GM23248 (cell line): ENCODE data around the gene WDR27. TPM values are rescaled to one million over a fixed set of nuclear protein-coding genes. Genes with fewer than 3 reads are reported as not detected.

Source experiments
- DNase-seq: peaks from one replicate; pipeline ENCODE4 v3.0.0-alpha.2; 2015
- H2AFZ ChIP-seq: fragments of 200-600 bp; sonication (generic); 2 replicates; pipeline ENCODE4 v1.6.1; 2016; ENCODE audit warnings: antibody characterized with exemption
- H3F3A ChIP-seq: fragments of 200-600 bp; sonication (generic); 2 replicates; pipeline ENCODE4 v1.6.1; 2016; ENCODE audit warnings: mild to moderate bottlenecking, antibody characterized with exemption, mixed run types; ENCODE audit not compliant: insufficient read depth
- H3K27ac ChIP-seq: fragments of 200-600 bp; sonication (generic); 2 replicates; pipeline ENCODE4 v1.5.1; 2016; ENCODE audit warnings: mild to moderate bottlenecking
- H3K27me3 ChIP-seq: fragments of 200-600 bp; sonication (generic); replicated peaks from 2 replicates; pipeline ENCODE4 v1.6.1; 2016; ENCODE audit warnings: mild to moderate bottlenecking; ENCODE audit not compliant: insufficient read depth
- H3K36me3 ChIP-seq: fragments of 200-600 bp; sonication (generic); 2 replicates; pipeline ENCODE4 v1.6.1; 2016; ENCODE audit warnings: low read depth, mild to moderate bottlenecking
- H3K4me1 ChIP-seq: fragments of 200-600 bp; sonication (generic); 2 replicates; pipeline ENCODE4 v1.6.1; 2016; ENCODE audit warnings: mild to moderate bottlenecking; ENCODE audit not compliant: insufficient read depth
- H3K4me2 ChIP-seq: fragments of 200-600 bp; sonication (generic); one replicate; pipeline ENCODE4 v1.6.1; 2016; ENCODE audit warnings: mild to moderate bottlenecking; ENCODE audit not compliant: unreplicated experiment
- H3K4me3 ChIP-seq: fragments of 200-600 bp; sonication (generic); 2 replicates; pipeline ENCODE4 v1.5.1; 2016; ENCODE audit warnings: mild to moderate bottlenecking
- H3K79me2 ChIP-seq: fragments of 200-600 bp; sonication (generic); 2 replicates; pipeline ENCODE4 v1.6.1; 2016; ENCODE audit warnings: mild to moderate bottlenecking; ENCODE audit not compliant: insufficient read depth
- H3K9ac ChIP-seq: fragments of 200-600 bp; sonication (generic); 2 replicates; pipeline ENCODE4 v1.6.1; 2016; ENCODE audit warnings: mild to moderate bottlenecking
- H3K9me2 ChIP-seq: fragments of 200-600 bp; sonication (generic); 2 replicates; pipeline ENCODE4 v1.6.1; 2016; ENCODE audit warnings: mixed run types, mild to moderate bottlenecking, moderate library complexity; ENCODE audit not compliant: insufficient read depth
- H3K9me3 ChIP-seq: fragments of 200-600 bp; sonication (generic); one replicate; pipeline ENCODE4 v1.6.1; 2017; ENCODE audit warnings: low read depth
- H4K20me1 ChIP-seq: fragments of 200-600 bp; sonication (generic); 2 replicates; pipeline ENCODE4 v1.6.0; 2016; ENCODE audit not compliant: insufficient read depth
- EZH2 ChIP-seq: fragments of 200-600 bp; sonication (generic); IDR thresholded peaks from 2 replicates; pipeline ENCODE4 v1.6.1; 2018; ENCODE audit warnings: antibody characterized with exemption, mild to moderate bottlenecking; ENCODE audit not compliant: insufficient read depth, poor library complexity, severe bottlenecking
- EZH2phosphoT487 ChIP-seq: fragments of 200-600 bp; sonication (generic); IDR thresholded peaks from 2 replicates; pipeline ENCODE4 v1.6.1; 2018; ENCODE audit warnings: antibody characterized with exemption, moderate library complexity, mild to moderate bottlenecking, low read depth; ENCODE audit not compliant: insufficient read depth
- WGBS, 2 experiments: methylation state at CpG; one replicate each; pipeline ENCODE4 v1.1.6; 2015 to 2017; ENCODE audit warnings: low lambda C conversion rate in 2 of 2, low coverage in 1 of 2; ENCODE audit errors: missing lambda C conversion rate in 2 of 2; 5-methylcytosine and 5-hydroxymethylcytosine counted together
- in situ Hi-C: fragments of 300-500 bp; cut with MboI; formaldehyde crosslinking; loops from 2 replicates; pipeline ENCODE4 v1.15.0; 2020
- polyA plus RNA-seq: library from polyadenylated mRNA; unstranded; fragments of >200 nt; fragmentation: Nextera tagmentation; extraction: Ambion mirVana; gene quantifications from 2 replicates; pipeline ENCODE4 v1.2.1, GENCODE V29; 2016
- total RNA-seq: library from RNA; depleted of rRNA; stranded (reverse); fragments of >200 nt; shearing (Covaris generic); gene quantifications from 2 replicates; pipeline ENCODE4 v1.2.3, GENCODE V29; 2014

The WDR27 gene
- total and polyA plus RNA-seq, 2 experiments from 2014 or later = 9.2 to 9.3 TPM

- Histone ChIP-seq H3K4me2 (no peak overlapping the region), H3K27ac (no peak overlapping the region), H3K9me3 (no peaks in the 10 kb centered on the region), H3K27me3 (no peaks in the 10 kb centered on the region), H3K9ac (no peak overlapping the region), H3F3A (no peaks in the 10 kb centered on the region), H2AFZ (no peak overlapping the region), H4K20me1 (no peaks in the 10 kb centered on the region), H3K4me1 (no peaks in the 10 kb centered on the region), H3K9me2 (no peaks in the 10 kb centered on the region), H3K36me3 (no peaks in the 10 kb centered on the region), H3K79me2 (no peaks in the 10 kb centered on the region), H3K4me3 (no peak overlapping the region)
- DNase-seq = no peak
- WGBS, 2 experiments = 98 to 99% methylated on average over 7 to 8 of the region's 8 CpGs
- no peak for TF ChIP-seq EZH2
- TF ChIP-seq EZH2phosphoT487 = no peak
- in situ Hi-C loops = loop anchor here (25.0 kb wide), 1 partner anchor 714 kb away; no protein-coding TSS in a partner anchor
Observed at GRCh38 chr6:169626169-169626568, 75.7 kb downstream of the WDR27 start.

- no peak for DNase-seq
- 93 to 97% methylated on average over 15 of the region's 15 CpGs for WGBS, 2 experiments
Observed at GRCh38 chr6:169625376-169625775, 76.5 kb downstream of the WDR27 start.

GRCh38 chr6:169624785-169625184 is 77.0 kb downstream of the WDR27 start:
- no peaks in the 10 kb centered on the region for H3K27me3 ChIP-seq
- H3K27ac ChIP-seq = no peak overlapping the region
- peaks cover 12% of the 10 kb centered on the region for H3F3A ChIP-seq
- H3K9me3 ChIP-seq = no peaks in the 10 kb centered on the region
- H3K4me3 ChIP-seq = no peak overlapping the region
- H3K9me2 ChIP-seq = no peaks in the 10 kb centered on the region
- no peak overlapping the region for H3K9ac ChIP-seq
- TF ChIP-seq EZH2phosphoT487 = no peak
- TF ChIP-seq EZH2 = no peak
- WGBS, 2 experiments = 92% methylated on average over 11 of the region's 11 CpGs
- no peak overlapping the region for H3K4me2 ChIP-seq
- in situ Hi-C loops = loop anchor here (25.0 kb wide), 1 partner anchor 712 kb away; no protein-coding TSS in a partner anchor
- H4K20me1 ChIP-seq = no peaks in the 10 kb centered on the region
- peaks cover 11% of the 10 kb centered on the region for H3K4me1 ChIP-seq
- H3K79me2 ChIP-seq = no peaks in the 10 kb centered on the region
- DNase-seq = no peak
- no peaks in the 10 kb centered on the region for H3K36me3 ChIP-seq
- no peak overlapping the region for H2AFZ ChIP-seq

More at GRCh38 chr6:169625376-169625775, 76.5 kb downstream of the WDR27 start:
- Histone ChIP-seq H3K9me2 (no peaks in the 10 kb centered on the region), H3K9me3 (no peaks in the 10 kb centered on the region), H3K4me2 (no peak overlapping the region), H3K27me3 (no peaks in the 10 kb centered on the region), H3K79me2 (no peaks in the 10 kb centered on the region), H2AFZ (no peak overlapping the region), H3K4me3 (no peak overlapping the region), H4K20me1 (no peaks in the 10 kb centered on the region), H3K36me3 (no peaks in the 10 kb centered on the region), H3K27ac (no peak overlapping the region), H3K4me1 (peaks cover 5% of the 10 kb centered on the region), H3K9ac (no peak overlapping the region), H3F3A (peaks cover 6% of the 10 kb centered on the region)
- no peak for TF ChIP-seq EZH2phosphoT487
- TF ChIP-seq EZH2 = no peak
- in situ Hi-C loops = loop anchor here (25.0 kb wide), 1 partner anchor 713 kb away; no protein-coding TSS in a partner anchor

- no peaks in the 10 kb centered on the region for H3K9me2 ChIP-seq
- TF ChIP-seq EZH2phosphoT487 (no peak), EZH2 (no peak)
- 95 to 96% methylated on average over 22 of the region's 22 CpGs for WGBS, 2 experiments
Observed at GRCh38 chr6:169623975-169624374, 77.9 kb downstream of the WDR27 start.

More at GRCh38 chr6:169623975-169624374, 77.9 kb downstream of the WDR27 start:
- Histone ChIP-seq H3K9ac (no peak overlapping the region), H3K27ac (no peak overlapping the region), H3K4me2 (no peak overlapping the region), H2AFZ (no peak overlapping the region), H3K4me1 (peaks cover 19% of the 10 kb centered on the region), H3K27me3 (no peaks in the 10 kb centered on the region), H3K79me2 (no peaks in the 10 kb centered on the region), H3K4me3 (no peak overlapping the region), H3K36me3 (no peaks in the 10 kb centered on the region), H3F3A (peaks cover 20% of the 10 kb centered on the region), H3K9me3 (no peaks in the 10 kb centered on the region), H4K20me1 (no peaks in the 10 kb centered on the region)
- in situ Hi-C loops = no loop called here
- DNase-seq = no peak
